MM.1S (cell line): ENCODE data around the gene ACTR5.

Experiments
- DNase-seq: peaks from one replicate; pipeline ENCODE4 v3.0.0-alpha.2; 2015
- H2AFZ ChIP-seq: fragments of 300-600 bp; sonication (generic); 2 replicates; pipeline ENCODE4 v1.6.0; 2016; ENCODE audit warnings: antibody characterized with exemption, low read length
- H3F3A ChIP-seq: fragments of 300-600 bp; sonication (generic); 2 replicates; pipeline ENCODE4 v1.6.1; 2016; ENCODE audit warnings: mild to moderate bottlenecking, antibody characterized with exemption, low read length, moderate library complexity, mixed read lengths; ENCODE audit not compliant: insufficient read depth
- H3K27ac ChIP-seq: fragments of 300-600 bp; sonication (generic); 2 replicates; pipeline ENCODE4 v1.5.1; 2016; ENCODE audit warnings: mild to moderate bottlenecking, low read length
- H3K27me3 ChIP-seq: fragments of 300-600 bp; sonication (generic); replicated peaks from 2 replicates; pipeline ENCODE4 v1.6.0; 2016; ENCODE audit warnings: low read length; ENCODE audit not compliant: insufficient read depth
- H3K36me3 ChIP-seq: fragments of 300-600 bp; sonication (generic); replicated peaks from 2 replicates; pipeline ENCODE4 v1.6.1; 2016; ENCODE audit warnings: mild to moderate bottlenecking, low read length, mixed read lengths; ENCODE audit not compliant: insufficient read depth
- H3K4me1 ChIP-seq: fragments of 300-600 bp; sonication (generic); 2 replicates; pipeline ENCODE4 v1.6.1; 2016; ENCODE audit warnings: low read length, mixed read lengths
- H3K4me2 ChIP-seq: fragments of 300-600 bp; sonication (generic); 2 replicates; pipeline ENCODE4 v1.6.0; 2016; ENCODE audit warnings: low read depth, low read length
- H3K4me3 ChIP-seq: fragments of 300-600 bp; sonication (generic); 2 replicates; pipeline ENCODE4 v1.5.1; 2016; ENCODE audit warnings: low read length, mixed read lengths
- H3K79me2 ChIP-seq: fragments of 300-600 bp; sonication (generic); 2 replicates; pipeline ENCODE4 v1.6.1; 2016; ENCODE audit warnings: mixed run types, low read length, mixed read lengths
- H3K9ac ChIP-seq: fragments of 300-600 bp; sonication (generic); 2 replicates; pipeline ENCODE4 v1.6.1; 2016; ENCODE audit warnings: low read length, mixed read lengths
- H3K9me2 ChIP-seq: fragments of 300-600 bp; sonication (generic); replicated peaks from 2 replicates; pipeline ENCODE4 v1.6.1; 2016; ENCODE audit warnings: mild to moderate bottlenecking, low read length, mixed read lengths; ENCODE audit not compliant: insufficient read depth
- H3K9me3 ChIP-seq: fragments of 300-600 bp; sonication (generic); replicated peaks from 2 replicates; pipeline ENCODE4 v1.6.1; 2016; ENCODE audit warnings: mild to moderate bottlenecking, low read length, mixed read lengths; ENCODE audit not compliant: insufficient read depth
- H4K20me1 ChIP-seq: fragments of 300-600 bp; sonication (generic); 2 replicates; pipeline ENCODE4 v1.6.1; 2016; ENCODE audit warnings: mild to moderate bottlenecking, low read length, moderate library complexity, mixed read lengths; ENCODE audit not compliant: insufficient read depth
- CTCF ChIP-seq: fragments of 300-600 bp; sonication (generic); IDR thresholded peaks from 2 replicates; pipeline ENCODE4 v1.5.1; 2016; ENCODE audit warnings: antibody characterized with exemption, low read length, mixed read lengths
- EZH2 ChIP-seq: fragments of 300-600 bp; sonication (generic); optimal IDR thresholded peaks from 2 replicates; pipeline ENCODE3; 2017; ENCODE audit warnings: low read depth, mild to moderate bottlenecking, antibody characterized with exemption, low read length, mixed read lengths
- EZH2phosphoT487 ChIP-seq: fragments of 300-600 bp; sonication (generic); IDR thresholded peaks from 2 replicates; pipeline ENCODE4 v1.6.1; 2018; ENCODE audit warnings: antibody characterized with exemption, low read length

Gene ACTR5

GRCh38 chr20:38727607-38728190 is 20.6 kb upstream of the ACTR5 start:
- Histone ChIP-seq H2AFZ (no peak overlapping the region), H3K27me3 (peaks cover 74% of the 10 kb centered on the region), H3K27ac (no peak overlapping the region), H3K4me1 (peaks cover 11% of the 10 kb centered on the region), H3K9me3 (no peaks in the 10 kb centered on the region), H3K36me3 (no peaks in the 10 kb centered on the region), H4K20me1 (no peaks in the 10 kb centered on the region), H3K4me2 (no peak overlapping the region), H3K79me2 (no peaks in the 10 kb centered on the region), H3K4me3 (no peak overlapping the region), H3F3A (no peaks in the 10 kb centered on the region), H3K9ac (no peak overlapping the region), H3K9me2 (no peaks in the 10 kb centered on the region)
- no peak for DNase-seq
- TF ChIP-seq EZH2phosphoT487: no peak
- TF ChIP-seq EZH2: no peak
- no peak for TF ChIP-seq CTCF

GRCh38 chr20:38728191-38728781 is 20.0 kb upstream of the ACTR5 start:
- Histone ChIP-seq H3K4me1 (peaks cover 11% of the 10 kb centered on the region), H3K27me3 (peaks cover 68% of the 10 kb centered on the region), H3K27ac (no peak overlapping the region), H3K4me3 (no peak overlapping the region), H3K9me3 (no peaks in the 10 kb centered on the region), H3K4me2 (no peak overlapping the region), H3F3A (no peaks in the 10 kb centered on the region), H2AFZ (no peak overlapping the region), H3K9me2 (no peaks in the 10 kb centered on the region), H4K20me1 (no peaks in the 10 kb centered on the region), H3K79me2 (no peaks in the 10 kb centered on the region), H3K9ac (no peak overlapping the region), H3K36me3 (no peaks in the 10 kb centered on the region)
- no peak for DNase-seq
- TF ChIP-seq EZH2: no peak
- no peak for TF ChIP-seq CTCF
- TF ChIP-seq EZH2phosphoT487: no peak

GRCh38 chr20:38728911-38729642 is 19.2 kb upstream of the ACTR5 start:
- no peak for DNase-seq
- peaks cover 60% of the 10 kb centered on the region for H3K27me3 ChIP-seq
- H3K9me3 ChIP-seq: no peaks in the 10 kb centered on the region
- H3K4me1 ChIP-seq: peaks cover 11% of the 10 kb centered on the region
- no peak overlapping the region for H3K4me3 ChIP-seq
- no peak overlapping the region for H2AFZ ChIP-seq
- no peaks in the 10 kb centered on the region for H4K20me1 ChIP-seq
- TF ChIP-seq CTCF (no peak), EZH2 (peak; percentile 79), EZH2phosphoT487 (no peak)
- H3F3A ChIP-seq: no peaks in the 10 kb centered on the region
- no peak overlapping the region for H3K9ac ChIP-seq
- no peak overlapping the region for H3K4me2 ChIP-seq
- H3K9me2 ChIP-seq: no peaks in the 10 kb centered on the region
- no peak overlapping the region for H3K27ac ChIP-seq
- H3K79me2 ChIP-seq: no peaks in the 10 kb centered on the region
- no peaks in the 10 kb centered on the region for H3K36me3 ChIP-seq
